Measurements from ENCODE around the gene PNPLA5.

- no peak for TF ChIP-seq CTCF (optimal IDR thresholded peaks at IDR 0.05 in 1 of 3, IDR thresholded peaks at IDR 0.05 in 1 of 3, conservative IDR thresholded peaks at IDR 0.05 in 1 of 3; ENCODE audit: extremely low read depth in 1 of 3, insufficient read depth in 2 of 3, low read length in 3 of 3)
- no peak for TF ChIP-seq EZH2 (IDR thresholded peaks at IDR 0.05; ENCODE audit: low read length)
Measured at GRCh38 chr22:43931771-43932170, 40.0 kb upstream of the PNPLA5 start.
